ENCODE measurements around the gene CARD6. TPM values are rescaled to one million over a fixed set of nuclear protein-coding genes. Genes with fewer than 3 reads are reported as not detected.

The CARD6 gene
- total and polyA plus RNA-seq, 2 experiments from 2014 or later, result 1.4 to 5.5 TPM

DNA sequence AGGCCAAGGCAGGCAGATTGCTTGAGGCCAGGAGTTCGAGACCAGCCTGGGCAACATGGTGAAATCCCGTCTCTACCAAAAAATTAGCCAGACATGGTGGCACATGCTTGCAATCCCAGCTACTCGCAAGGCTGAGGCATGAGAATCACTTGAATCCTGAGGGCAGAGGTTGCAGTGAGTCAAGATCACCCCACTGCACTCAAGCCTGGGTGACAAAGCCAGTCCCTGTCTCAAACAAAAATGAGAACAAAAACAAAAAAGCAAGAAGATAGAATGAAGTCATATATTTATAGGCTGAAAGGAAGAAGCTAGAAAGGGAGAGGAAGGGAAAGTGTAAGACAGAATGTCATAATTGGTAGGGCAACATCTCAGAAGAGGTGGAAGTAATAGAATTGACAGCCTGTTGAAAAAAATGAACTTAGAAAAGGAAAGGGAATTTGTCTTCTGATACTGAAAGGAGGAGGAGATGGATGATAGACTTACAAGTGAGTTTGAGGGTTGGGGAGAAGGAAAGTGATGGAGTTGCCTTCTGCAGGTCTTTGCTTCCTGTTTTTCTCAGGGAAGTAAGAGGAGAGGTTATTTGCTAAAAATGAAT, 32.2 kb downstream of the CARD6 start:
- TF ChIP-seq EZH2phosphoT487 (IDR thresholded peaks at IDR 0.05; ENCODE audit: low read depth, severe bottlenecking, unreplicated experiment) (no peak), EZH2 (IDR thresholded peaks at IDR 0.05; ENCODE audit: borderline replicate concordance) (no peak)
- TF ChIP-seq, protein P1, sequence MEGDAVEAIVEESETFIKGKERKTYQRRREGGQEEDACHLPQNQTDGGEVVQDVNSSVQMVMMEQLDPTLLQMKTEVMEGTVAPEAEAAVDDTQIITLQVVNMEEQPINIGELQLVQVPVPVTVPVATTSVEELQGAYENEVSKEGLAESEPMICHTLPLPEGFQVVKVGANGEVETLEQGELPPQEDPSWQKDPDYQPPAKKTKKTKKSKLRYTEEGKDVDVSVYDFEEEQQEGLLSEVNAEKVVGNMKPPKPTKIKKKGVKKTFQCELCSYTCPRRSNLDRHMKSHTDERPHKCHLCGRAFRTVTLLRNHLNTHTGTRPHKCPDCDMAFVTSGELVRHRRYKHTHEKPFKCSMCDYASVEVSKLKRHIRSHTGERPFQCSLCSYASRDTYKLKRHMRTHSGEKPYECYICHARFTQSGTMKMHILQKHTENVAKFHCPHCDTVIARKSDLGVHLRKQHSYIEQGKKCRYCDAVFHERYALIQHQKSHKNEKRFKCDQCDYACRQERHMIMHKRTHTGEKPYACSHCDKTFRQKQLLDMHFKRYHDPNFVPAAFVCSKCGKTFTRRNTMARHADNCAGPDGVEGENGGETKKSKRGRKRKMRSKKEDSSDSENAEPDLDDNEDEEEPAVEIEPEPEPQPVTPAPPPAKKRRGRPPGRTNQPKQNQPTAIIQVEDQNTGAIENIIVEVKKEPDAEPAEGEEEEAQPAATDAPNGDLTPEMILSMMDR (IDR thresholded peaks at IDR 0.05; ENCODE audit: poor library complexity), result no peak
- no peaks in the 10 kb centered on the region for H3K9me3 ChIP-seq (ENCODE audit: low read depth)

DNA sequence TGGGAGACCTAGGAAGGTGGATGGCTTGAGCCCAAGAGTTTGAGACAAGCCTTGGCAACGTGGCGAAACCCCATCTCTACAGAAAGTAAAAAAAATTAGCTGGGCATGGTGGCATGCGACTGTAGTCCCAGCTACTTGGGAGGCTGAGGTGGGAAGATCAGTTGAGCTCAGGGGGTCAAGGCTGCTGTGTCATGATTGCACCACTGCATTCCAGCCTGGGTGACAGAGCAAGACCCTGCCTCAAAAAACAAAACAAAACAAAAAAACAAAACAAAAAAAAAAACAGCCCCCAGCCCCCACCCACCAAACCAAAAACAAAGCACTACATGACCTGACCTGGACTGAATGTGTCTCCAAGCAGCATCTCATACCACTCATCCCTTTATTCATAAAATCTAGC, 34.8 kb downstream of the CARD6 start:
- TF ChIP-seq EZH2phosphoT487 (IDR thresholded peaks at IDR 0.05; ENCODE audit: low read depth, severe bottlenecking, unreplicated experiment) (no peak), EZH2 (IDR thresholded peaks at IDR 0.05; ENCODE audit: borderline replicate concordance) (no peak)
- TF ChIP-seq, protein P1 (IDR thresholded peaks at IDR 0.05; ENCODE audit: poor library complexity), result no peak
- H3K9me3 ChIP-seq (ENCODE audit: low read depth), result no peaks in the 10 kb centered on the region
- H2AFZ ChIP-seq, result no peak overlapping the region
- no peaks in the 10 kb centered on the region for H3K9me2 ChIP-seq (replicated peaks; ENCODE audit: insufficient read depth)
- no peak overlapping the region for H3K4me3 ChIP-seq
- WGBS (ENCODE audit: low lambda C conversion rate, missing lambda C conversion rate), result 97% methylated on average over 3 of the region's 3 CpGs
- H3K36me3 ChIP-seq (replicated peaks; ENCODE audit: insufficient read depth, low read depth), result no peaks in the 10 kb centered on the region
- H3K4me2 ChIP-seq, result no peak overlapping the region
- no peaks in the 10 kb centered on the region for H3K4me1 ChIP-seq (ENCODE audit: insufficient read depth)
- H3K27me3 ChIP-seq, result no peaks in the 10 kb centered on the region
- H3K79me2 ChIP-seq, result no peaks in the 10 kb centered on the region
- H4K20me1 ChIP-seq (ENCODE audit: insufficient read depth, poor library complexity, severe bottlenecking), result no peaks in the 10 kb centered on the region
- DNase-seq (ENCODE audit: low spot score), result no peak
- H3K27ac ChIP-seq, result no peak overlapping the region

More for the DNA sequence above, 32.2 kb downstream of the CARD6 start:
- no peaks in the 10 kb centered on the region for H3K79me2 ChIP-seq
- no peaks in the 10 kb centered on the region for H3K36me3 ChIP-seq (replicated peaks; ENCODE audit: insufficient read depth, low read depth)
- no peak overlapping the region for H3K4me3 ChIP-seq
- 95% methylated on average over 3 of the region's 3 CpGs for WGBS (ENCODE audit: low lambda C conversion rate, missing lambda C conversion rate)
- H3K27me3 ChIP-seq, result no peaks in the 10 kb centered on the region
- H3K4me1 ChIP-seq (ENCODE audit: insufficient read depth), result no peaks in the 10 kb centered on the region
- no peak overlapping the region for H3K4me2 ChIP-seq
- no peak overlapping the region for H2AFZ ChIP-seq
- no peak for DNase-seq (ENCODE audit: low spot score)
- no peaks in the 10 kb centered on the region for H4K20me1 ChIP-seq (ENCODE audit: insufficient read depth, poor library complexity, severe bottlenecking)
- no peak overlapping the region for H3K27ac ChIP-seq
- H3K9me2 ChIP-seq (replicated peaks; ENCODE audit: insufficient read depth), result no peaks in the 10 kb centered on the region

DNA sequence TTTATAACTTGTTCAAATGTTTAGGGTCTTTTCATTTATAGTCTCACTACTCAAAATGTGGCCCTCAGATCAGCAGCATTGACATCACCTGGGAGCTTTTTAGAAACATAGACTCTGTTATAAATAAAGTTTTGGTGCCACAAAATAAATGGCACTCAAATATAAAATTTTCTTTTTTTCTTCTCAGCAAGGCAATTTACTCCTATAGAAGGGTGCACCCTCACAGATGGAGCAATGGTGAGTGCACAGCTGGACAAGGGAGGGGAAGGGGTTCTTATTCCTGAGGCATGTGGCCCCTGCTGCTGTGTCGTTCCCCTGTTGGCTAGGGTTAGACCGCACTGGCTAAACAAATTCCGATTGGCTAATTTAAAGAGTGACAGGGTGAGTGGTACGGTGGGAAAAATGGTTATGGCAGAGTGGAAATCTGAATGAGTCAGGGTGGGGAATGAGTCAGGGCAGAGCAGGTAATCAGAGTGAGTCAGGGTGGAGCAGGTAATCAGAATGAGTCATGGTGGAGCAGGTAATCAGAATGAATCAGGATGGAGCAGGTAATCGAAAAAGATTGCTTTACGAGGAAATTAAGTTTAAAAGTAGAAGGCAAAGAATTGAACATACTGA, 36.3 kb downstream of the CARD6 start:
- Histone ChIP-seq H3K79me2 (no peaks in the 10 kb centered on the region), H3K4me1 (ENCODE audit: insufficient read depth) (no peaks in the 10 kb centered on the region), H4K20me1 (ENCODE audit: insufficient read depth, poor library complexity, severe bottlenecking) (no peaks in the 10 kb centered on the region), H3K27ac (no peak overlapping the region), H3K4me3 (no peak overlapping the region), H3K4me2 (no peak overlapping the region), H3K9me3 (ENCODE audit: low read depth) (no peaks in the 10 kb centered on the region), H3K36me3 (replicated peaks; ENCODE audit: insufficient read depth, low read depth) (no peaks in the 10 kb centered on the region), H2AFZ (no peak overlapping the region), H3K9me2 (replicated peaks; ENCODE audit: insufficient read depth) (no peaks in the 10 kb centered on the region), H3K27me3 (no peaks in the 10 kb centered on the region)
- 85% methylated on average over 6 of the region's 6 CpGs for WGBS (ENCODE audit: low lambda C conversion rate, missing lambda C conversion rate)
- TF ChIP-seq, protein P1 (IDR thresholded peaks at IDR 0.05; ENCODE audit: poor library complexity), result no peak
- TF ChIP-seq EZH2phosphoT487 (IDR thresholded peaks at IDR 0.05; ENCODE audit: low read depth, severe bottlenecking, unreplicated experiment) (no peak), EZH2 (IDR thresholded peaks at IDR 0.05; ENCODE audit: borderline replicate concordance) (no peak)
- DNase-seq (ENCODE audit: low spot score), result no peak

Data from hepatocyte (in vitro differentiated cells).